GM11168 (cell line): Measurements from ENCODE around the gene DGKK.
"Not testable (repeated sequence)": the region's sequence is repeated elsewhere in the genome, so short reads cannot be mapped to it uniquely, and the experiment has no call there.

Experiments used
- in situ Hi-C: fragments of 300-500 bp; cut with MboI; formaldehyde crosslinking; loops from one replicate; pipeline ENCODE4 v1.12.0; 2022; ENCODE audit warnings: low sequenced_read_pairs; ENCODE audit not compliant: unreplicated experiment

Gene DGKK

DNA sequence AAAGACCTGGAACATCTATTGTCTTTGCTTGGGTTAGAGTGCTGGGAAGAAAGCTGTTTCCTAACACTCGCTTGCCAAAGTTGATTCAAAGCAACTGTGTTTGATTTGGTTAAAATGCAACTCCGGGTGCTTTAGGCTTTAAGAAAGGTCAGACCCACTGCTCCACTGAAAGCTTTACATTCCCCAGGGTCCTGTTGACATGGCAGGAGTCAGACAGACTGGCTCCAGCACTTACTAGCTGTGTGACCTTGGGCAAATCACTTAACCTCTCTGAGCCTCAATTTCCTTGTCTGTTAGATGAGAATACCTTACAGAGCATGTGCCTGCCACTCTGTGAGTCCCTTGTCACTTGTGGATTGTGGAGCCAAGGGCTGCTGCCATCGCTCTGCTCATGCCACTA is 39.0 kb downstream of the DGKK start:
- in situ Hi-C loops, result no loop called here

GRCh38 chrX:50430917-50431575 is 39.6 kb downstream of the DGKK start:
- in situ Hi-C loops, result no loop called here

DNA sequence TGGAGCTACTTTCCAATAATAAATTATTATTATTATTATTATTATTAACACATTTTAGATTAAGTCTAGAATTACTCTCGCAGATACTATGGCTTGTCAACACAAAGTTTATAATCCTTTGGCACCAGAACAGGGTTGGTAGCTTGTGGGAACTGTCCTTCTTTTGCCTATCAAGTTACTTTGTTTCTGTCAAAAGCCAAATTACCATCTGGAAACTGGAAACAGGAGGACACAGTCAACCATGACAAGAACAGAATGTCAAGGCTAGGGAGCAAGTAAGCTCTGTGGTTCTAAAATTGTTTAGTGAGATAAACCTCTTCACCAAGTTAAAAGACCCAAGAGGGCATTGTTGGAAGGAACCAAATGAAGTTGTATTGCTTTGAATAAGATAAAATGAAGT is 42.5 kb downstream of the DGKK start:
- in situ Hi-C loops, result no loop called here

GRCh38 chrX:50407976-50408375 is 62.6 kb downstream of the DGKK start:
- in situ Hi-C loops, result no loop called here

DNA sequence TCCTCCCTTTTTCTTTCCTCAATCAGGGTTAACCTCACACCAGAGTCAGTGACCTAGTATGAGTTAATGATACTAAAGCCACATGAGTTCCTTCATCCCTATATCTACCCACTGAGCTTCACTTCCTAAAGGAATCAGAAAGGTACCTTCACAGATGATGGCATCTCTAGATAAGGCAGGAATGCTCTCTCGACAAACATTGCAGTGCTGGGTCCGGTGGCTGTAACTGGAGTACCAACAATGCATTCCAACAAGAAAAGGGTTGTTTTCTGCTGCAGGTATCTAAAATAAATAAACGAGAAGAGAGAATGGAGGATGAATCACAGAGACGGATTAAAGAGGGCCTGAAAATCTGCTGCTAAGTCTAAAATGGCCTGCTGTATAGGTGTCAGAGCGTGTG is 66.7 kb downstream of the DGKK start:
- in situ Hi-C loops, result no loop called here

DNA sequence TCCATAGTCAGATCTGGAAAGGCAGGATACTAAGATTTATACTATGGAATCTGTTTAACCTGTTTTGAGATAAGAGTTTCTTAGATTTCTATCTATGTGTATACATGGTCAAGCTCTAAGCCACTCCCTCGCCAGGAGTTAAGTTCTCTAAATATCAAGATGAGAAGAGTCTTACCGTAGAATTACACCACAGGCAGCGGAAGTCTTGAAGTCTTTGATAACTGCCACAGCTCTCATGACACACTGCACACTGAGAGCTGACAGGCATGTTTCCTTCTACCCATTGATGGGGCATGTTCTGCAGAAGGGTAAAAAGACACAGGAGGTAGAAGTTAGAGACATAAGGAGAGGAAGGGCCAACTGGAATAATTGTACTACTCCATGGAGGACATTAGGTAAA is 67.7 kb downstream of the DGKK start:
- in situ Hi-C loops, result no loop called here

DNA sequence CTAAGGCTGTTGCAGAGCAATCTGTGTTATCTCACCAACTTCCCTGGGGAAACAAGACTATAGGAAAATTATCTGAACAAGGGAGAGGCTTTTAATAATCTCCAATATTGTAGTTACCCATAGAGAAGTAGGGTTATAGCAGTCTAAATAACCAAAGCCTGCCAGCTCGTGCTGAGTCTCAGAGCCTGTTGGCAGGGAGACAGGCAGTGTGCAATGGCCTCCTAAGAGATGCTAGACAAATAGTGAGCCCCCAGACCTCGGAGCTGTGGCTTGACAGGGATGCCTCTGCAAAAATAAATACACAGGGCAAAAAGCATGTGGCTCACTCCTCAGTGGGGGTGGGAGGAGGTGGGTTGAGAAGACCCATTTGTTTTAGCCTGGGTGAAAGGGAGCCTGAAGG is 76.7 kb downstream of the DGKK start:
- in situ Hi-C loops, result no loop called here

DNA sequence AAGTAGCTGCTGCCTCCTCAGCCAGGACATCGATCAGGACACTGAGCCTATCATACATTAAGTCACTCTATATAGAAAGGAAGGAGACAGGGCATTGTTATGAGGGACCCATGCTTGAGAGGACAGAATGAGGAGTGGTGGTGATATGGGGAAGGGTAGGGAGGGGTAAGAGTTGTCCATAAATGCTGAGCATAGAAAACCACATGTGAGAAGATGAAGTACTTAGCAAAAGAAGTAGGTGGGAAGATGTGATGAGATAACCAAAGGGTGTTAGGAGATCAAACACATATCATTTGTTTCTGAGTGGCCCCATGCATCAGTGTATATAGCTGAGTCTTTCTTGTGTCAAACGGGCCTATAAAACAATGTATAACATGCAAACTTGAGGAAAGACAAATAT is 84.1 kb downstream of the DGKK start:
- in situ Hi-C loops, result no loop called here

DNA sequence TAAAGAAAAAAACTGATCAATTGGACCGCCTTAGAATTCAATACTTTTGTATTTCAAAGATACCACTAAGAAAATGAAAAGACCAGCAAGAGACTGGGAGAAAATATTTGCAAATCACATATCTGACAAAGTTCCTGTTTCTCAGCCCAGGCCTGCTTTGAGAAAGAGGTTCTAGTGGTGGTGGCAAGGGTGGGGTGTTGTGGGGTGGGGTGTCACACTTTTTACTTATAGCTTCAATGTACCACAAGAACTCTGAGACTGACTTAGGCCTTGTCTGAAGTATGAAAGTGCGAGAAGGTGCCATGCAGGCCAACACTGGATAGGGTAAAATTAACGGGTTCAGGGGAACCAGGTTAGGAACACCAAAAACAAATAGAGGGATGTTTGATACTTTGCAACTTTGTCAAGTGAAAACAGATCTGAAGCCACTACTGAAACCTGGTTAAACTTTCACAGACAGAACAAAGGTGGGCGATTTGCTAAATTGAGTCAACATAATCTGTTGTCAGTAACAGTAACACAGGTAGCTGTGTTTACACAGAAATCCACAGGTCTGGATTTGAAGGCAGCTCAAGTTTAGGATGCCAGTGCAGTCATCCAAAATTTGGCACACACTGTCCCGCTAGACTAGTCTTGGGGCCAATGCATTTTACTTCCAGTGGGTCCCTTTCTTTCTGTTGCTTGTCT is 88.8 kb downstream of the DGKK start:
- in situ Hi-C loops, result no loop called here

- in situ Hi-C loops, result no loop called here
Observed at GRCh38 chrX:50375481-50376267, 95.0 kb downstream of the DGKK start.

DNA sequence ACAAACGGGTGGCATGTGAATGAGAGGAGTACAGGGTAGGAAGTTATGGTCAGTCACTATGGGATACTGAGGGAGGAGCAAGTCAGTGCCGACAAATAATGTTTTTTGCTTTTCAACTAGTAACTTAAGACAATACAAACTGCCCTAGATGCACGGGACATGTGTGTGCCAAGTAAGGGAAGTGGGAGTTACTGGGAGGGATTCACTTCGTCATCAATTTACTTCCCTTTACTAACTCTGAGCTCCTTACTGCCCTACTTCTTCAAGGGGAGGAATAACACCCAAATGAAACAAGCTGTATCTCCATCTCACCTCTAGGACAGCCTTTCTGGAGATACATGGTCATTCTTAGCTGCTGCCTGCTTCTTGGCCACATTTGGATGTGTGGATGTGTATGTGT is 97.7 kb downstream of the DGKK start:
- in situ Hi-C loops, result no loop called here

DNA sequence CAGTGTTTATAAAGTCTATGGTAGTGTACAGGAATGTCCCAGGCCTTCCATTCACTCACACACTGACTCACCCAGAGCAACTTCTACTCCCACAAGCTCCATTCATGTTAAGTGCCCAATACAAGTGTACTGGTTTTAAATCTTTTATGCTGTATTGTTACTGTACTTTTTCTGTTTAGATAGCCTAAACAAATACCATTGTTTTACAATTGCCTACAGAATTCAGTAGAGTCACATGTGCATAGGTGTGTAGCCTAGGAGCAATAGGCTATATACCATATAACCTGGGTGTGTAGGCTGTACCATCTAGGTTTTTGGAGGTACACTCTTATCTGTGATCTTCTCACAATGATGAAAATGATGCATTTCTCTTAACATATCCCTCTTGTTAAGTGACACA is 126.7 kb downstream of the DGKK start:
- in situ Hi-C loops, result no loop called here

- in situ Hi-C loops, result no loop called here
Observed at GRCh38 chrX:50333308-50333707, 137.3 kb downstream of the DGKK start.

GRCh38 chrX:50332668-50333067 is 138.0 kb downstream of the DGKK start:
- in situ Hi-C loops, result not testable (repeated sequence)

DNA sequence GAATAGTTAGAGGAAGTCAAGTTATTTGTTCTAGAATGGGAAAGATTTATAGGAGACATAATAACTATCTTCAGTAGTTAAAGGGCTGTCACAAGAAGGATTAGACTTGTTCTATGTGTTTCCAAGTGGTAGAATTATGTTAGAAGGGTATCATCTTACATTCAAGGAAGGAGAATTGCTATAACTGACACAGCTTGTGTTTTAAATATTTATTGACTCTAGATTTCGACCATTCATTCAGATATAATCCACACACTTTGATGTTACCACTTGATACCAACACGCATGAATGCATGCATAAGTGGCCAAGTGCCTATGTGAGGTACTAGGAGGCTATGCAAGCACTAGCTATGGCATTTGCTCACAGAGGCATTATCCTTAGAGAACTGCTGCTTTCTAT is 143.4 kb downstream of the DGKK start:
- in situ Hi-C loops, result no loop called here
